HG03064 (cell line): ENCODE data around the gene ELMOD1.

Source experiments
- ATAC-seq: cut with Tn5 transposase; IDR thresholded peaks from one replicate; pipeline ENCODE4 v1.9.1; 2021; ENCODE audit warnings: low read depth; ENCODE audit not compliant: unreplicated experiment

The ELMOD1 gene

DNA sequence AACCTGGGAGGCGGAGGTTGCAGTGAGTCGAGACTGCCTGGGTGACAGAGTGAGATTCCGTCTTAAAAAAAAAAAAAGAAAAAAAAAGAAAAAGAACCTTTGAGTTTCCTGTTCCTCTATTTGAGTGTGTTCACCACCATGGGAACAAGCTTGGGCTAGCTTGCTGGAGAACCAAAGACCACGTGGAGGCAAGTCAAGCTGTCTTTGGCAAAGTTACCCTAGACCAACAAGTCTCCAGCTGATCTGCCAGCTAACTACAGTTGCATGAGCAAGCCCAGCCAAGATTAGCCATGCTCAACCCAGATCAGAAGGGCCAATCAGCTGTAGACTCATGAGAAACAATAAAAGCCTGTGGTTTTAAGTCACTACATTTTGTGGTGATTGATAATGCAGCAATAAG lies 91.2 kb downstream of the ELMOD1 start:
- ATAC-seq, result no peak

DNA sequence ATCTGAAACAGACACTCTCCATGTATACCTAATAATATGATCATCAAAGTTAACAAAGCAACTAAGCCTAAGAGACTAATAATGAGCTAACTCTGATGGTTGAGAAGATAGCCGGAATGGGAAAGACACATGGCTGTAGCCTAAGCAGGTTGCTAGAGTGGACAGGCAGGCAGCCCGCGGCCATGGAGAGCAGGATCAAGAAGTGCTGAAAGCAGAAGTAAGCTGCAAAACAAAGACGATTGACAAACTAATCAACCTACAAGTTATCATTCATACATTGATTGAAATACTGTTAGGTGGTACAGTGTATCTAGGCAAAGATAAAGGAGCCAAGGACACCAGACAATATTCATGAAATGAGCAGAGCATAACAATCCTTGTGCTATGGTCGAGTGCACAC lies 91.6 kb downstream of the ELMOD1 start:
- no peak for ATAC-seq

DNA sequence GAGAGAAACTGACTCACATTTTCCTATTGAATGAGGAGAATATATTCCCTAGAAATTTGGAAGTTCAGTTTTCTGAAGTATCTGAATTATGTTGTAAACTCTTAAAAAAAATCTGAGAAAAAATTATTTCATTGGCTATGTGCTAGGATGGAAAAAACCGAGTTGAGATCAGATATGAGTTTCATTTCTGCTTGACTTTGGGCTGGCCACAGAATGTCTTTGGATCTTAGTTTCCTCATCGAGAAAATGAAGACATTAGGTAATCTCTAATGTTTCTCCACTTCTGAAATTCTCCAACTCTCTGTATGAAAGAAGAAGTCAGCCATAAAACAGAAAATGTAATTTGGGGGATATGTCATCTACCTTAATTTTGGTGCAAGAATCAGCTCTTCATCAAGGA lies 92.1 kb downstream of the ELMOD1 start:
- ATAC-seq, result no peak

- no peak for ATAC-seq
These were observed 92.9 kb downstream of the ELMOD1 start for GRCh38 chr11:107683807-107684206.

GRCh38 chr11:107688322-107688918 lies 97.5 kb downstream of the ELMOD1 start:
- ATAC-seq, result no peak

GRCh38 chr11:107689317-107690202 lies 98.6 kb downstream of the ELMOD1 start:
- no peak for ATAC-seq

- no peak for ATAC-seq
These were observed 100.2 kb downstream of the ELMOD1 start for GRCh38 chr11:107691000-107691750.

- no peak for ATAC-seq
These were observed 104.5 kb downstream of the ELMOD1 start for GRCh38 chr11:107695446-107695845.

DNA sequence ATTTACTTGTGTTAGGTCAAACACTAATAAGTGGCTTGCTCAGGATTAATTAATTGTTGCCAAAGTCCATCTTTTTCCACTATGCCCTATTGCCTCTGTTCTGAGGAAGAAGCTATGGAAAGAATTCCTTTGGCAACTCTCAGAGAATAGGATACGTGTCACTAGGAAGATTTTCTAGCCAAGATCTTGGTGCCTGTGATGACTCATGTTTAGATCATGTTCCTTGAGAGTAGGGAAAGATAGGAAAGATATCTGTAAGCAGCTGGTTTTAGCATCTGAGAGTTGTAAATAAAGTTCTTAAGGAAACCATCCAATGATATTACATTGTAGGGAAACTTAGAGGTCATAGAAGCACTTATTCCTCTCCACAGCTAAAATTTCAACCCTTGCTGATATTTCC lies 105.2 kb downstream of the ELMOD1 start:
- ATAC-seq, result no peak

- ATAC-seq, result no peak
These were observed 106.3 kb downstream of the ELMOD1 start for GRCh38 chr11:107697291-107697690.

- no peak for ATAC-seq
These were observed 108.7 kb downstream of the ELMOD1 start for GRCh38 chr11:107699371-107700285.

DNA sequence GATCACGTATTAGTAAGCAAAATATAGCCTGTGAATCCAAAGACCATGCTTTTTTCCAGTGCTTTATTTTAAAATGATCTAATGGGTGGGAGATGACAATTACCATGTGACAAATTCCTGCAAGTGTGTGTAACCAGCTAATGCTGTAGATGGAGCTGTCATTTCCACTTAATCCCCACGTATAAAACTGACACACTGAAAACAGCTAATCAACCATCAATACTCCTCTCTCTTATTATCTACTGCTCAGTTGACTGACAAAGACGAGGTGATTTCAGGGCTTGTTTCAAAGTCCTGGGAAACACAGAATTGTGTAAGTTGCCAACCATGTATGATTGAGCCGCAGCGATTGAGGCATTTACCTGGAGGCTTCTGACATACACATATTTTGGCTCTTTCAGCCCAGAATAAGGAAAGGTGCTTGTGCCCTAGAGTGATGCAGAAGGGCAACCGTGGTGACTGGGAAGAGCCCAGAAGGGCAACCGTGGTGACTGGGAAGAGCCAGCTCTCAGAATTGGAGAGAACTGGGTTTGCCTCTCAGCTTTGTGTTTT lies 111.2 kb downstream of the ELMOD1 start:
- no peak for ATAC-seq

GRCh38 chr11:107702723-107703122 lies 111.8 kb downstream of the ELMOD1 start:
- no peak for ATAC-seq

GRCh38 chr11:107704451-107704850 lies 113.5 kb downstream of the ELMOD1 start:
- no peak for ATAC-seq

DNA sequence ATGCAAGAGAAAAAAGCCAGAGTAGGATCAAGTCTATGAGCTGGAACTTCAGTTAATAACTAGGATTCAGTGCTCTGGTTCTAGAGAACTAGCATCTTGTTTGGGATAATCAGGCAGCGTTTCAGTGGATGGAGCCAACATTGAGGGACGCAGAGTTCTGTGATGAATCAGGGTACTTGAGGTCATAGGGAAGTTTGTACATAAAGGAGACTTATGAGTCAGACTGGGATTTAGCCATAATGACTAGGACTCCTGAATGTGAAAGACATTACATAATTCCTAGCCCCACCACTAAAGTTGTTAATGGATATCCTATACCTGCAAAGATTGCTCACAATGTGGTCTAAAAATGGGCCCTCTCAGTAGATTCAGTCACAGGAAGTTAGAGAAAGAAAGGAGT lies 114.1 kb downstream of the ELMOD1 start:
- ATAC-seq, result no peak

DNA sequence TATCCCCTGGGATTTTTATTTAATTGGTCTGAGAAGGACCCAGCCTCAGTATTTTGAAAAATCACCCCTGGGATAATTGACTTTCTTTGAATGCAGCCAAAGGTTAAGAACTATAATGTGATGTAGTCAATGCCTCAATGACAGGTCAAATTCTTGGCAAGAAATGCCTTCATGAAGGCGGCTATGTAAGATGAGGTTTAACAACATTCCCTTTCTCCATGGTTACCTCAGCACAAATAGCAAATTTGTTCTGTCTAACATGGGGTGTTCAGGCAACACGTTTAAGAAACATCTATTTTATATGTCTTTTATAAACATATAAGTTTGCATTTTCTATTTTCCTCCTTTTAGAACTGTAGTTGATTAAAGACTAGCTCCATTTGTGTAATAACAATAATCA lies 115.6 kb downstream of the ELMOD1 start:
- no peak for ATAC-seq

GRCh38 chr11:107707215-107707671 lies 116.3 kb downstream of the ELMOD1 start:
- no peak for ATAC-seq

DNA sequence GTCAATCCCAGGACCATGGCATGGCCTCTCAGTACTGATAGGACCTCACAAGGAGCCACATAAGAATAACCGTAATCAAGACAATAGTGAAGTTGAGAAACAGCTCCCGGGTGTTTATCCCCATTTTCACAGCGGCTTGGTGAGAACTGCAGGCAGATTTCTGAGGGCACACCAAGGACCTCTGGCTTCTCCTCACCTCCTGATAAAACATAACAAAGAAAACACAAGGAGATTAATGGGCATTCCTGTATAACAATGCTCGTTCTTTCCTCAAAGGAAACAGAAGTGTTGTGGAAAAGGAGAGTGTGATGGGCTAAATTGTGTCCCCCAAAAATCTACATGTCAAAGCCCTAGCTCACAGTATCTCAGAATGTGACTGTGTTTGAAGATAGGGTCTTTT lies 116.9 kb downstream of the ELMOD1 start:
- no peak for ATAC-seq

DNA sequence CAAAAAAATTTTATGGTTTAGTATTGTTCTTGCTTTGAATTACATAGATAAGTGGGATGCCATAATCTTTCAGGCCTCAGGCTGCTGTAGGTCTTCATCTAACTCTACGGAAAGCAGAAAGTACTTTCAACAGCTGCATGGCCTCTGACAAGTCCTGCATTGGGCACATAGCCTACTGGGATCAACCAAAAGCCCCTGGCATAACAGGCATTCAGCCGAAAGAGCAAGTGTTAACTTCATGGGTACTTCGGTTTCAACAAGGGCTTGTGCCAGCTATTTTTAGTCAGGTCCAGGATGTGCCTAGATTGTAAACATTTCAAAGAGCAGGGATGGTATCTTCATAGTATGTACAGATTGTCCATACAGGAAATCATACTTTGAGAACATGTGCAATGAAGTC lies 117.8 kb downstream of the ELMOD1 start:
- ATAC-seq, result no peak

DNA sequence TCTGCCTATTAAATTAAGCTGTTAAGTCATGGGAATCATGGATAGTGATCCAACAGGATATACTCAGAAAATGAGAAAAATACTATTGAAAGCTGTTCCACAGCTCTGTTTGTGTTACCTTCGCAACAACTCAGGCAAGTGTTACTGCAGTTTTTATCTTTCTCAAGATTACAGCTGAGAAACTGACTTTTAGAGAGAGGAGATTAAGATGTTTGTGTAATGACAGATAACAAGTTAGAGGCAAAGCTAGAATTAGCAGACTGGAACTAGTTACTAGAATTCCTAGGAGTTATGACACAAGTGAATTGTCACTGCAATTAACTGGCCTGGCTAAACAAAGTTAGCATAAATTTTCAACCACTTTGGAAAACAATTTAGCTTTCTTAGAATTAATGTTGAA lies 119.4 kb downstream of the ELMOD1 start:
- ATAC-seq, result no peak
